ENCODE measurements around the gene AGBL2. TPM values are rescaled to one million over a fixed set of nuclear protein-coding genes. Genes with fewer than 3 reads are reported as not detected.
A peak's percentile ranks its signal among the peaks of the same experiment; 100 is the strongest.
"Not testable (repeated sequence)": the region's sequence is repeated elsewhere in the genome, so short reads cannot be mapped to it uniquely, and the experiment has no call there.

The AGBL2 gene
- total RNA-seq, 4 donors from 2014 or later = 3.3 to 13.5 (median 8.0) TPM

GRCh38 chr11:47705721-47706120, 9.4 kb downstream of the AGBL2 start:
- intact Hi-C loops (cut with DNase I; ENCODE audit: low total_unique reads) = no loop called here
- 69 to 80% methylated on average over 1 of the region's 1 CpG for WGBS, 2 donors (ENCODE audit: low coverage in 1 of 2)
- in situ Hi-C loops (cut with MboI; ENCODE audit: low pct_ligation_motif_present in 1 of 4, low pct_unique_long_range_greater_than_20kb in 1 of 4, low sequenced_read_pairs in 3 of 4) = no loop called here

GRCh38 chr11:47691979-47692378, 23.2 kb downstream of the AGBL2 start:
- H3K36me3 ChIP-seq = no peaks in the 10 kb centered on the region
- no peaks in the 10 kb centered on the region for H3K9me3 ChIP-seq
- no peaks in the 10 kb centered on the region for H3K27me3 ChIP-seq
- no peak for TF ChIP-seq POLR2A (IDR thresholded peaks at IDR 0.05)
- no peak overlapping the region for H3K27ac ChIP-seq
- DNase-seq = no peak
- intact Hi-C loops (cut with DNase I; ENCODE audit: low total_unique reads) = no loop called here
- in situ Hi-C loops (cut with MboI; ENCODE audit: low pct_ligation_motif_present in 1 of 4, low pct_unique_long_range_greater_than_20kb in 1 of 4, low sequenced_read_pairs in 3 of 4) = no loop called here
- no peak overlapping the region for H3K4me3 ChIP-seq
- WGBS, 2 donors (ENCODE audit: low coverage in 1 of 2) = 63 to 78% methylated on average over 2 of the region's 2 CpGs
- peaks cover 0 to 12% (median 1%) of the 10 kb centered on the region in 4 donors for H3K4me1 ChIP-seq

More at GRCh38 chr11:47705721-47706120, 9.4 kb downstream of the AGBL2 start:
- Histone ChIP-seq H3K4me3 (no peak overlapping the region), H3K27ac (no peak overlapping the region), H3K4me1 (no peaks in the 10 kb centered on the region), H3K27me3 (no peaks in the 10 kb centered on the region), H3K9me3 (no peaks in the 10 kb centered on the region), H3K36me3 (no peaks in the 10 kb centered on the region)
- TF ChIP-seq CTCF (IDR thresholded peaks at IDR 0.05) (no peak), POLR2AphosphoS5 (IDR thresholded peaks at IDR 0.05) (no peak), POLR2A (IDR thresholded peaks at IDR 0.05) (no peak), EP300 (IDR thresholded peaks at IDR 0.05; ENCODE audit: low read depth) (no peak)
- no peak for DNase-seq

GRCh38 chr11:47689480-47689879, 25.7 kb downstream of the AGBL2 start:
- DNase-seq = no peak
- TF ChIP-seq CTCF (IDR thresholded peaks at IDR 0.05) (no peak), POLR2A (IDR thresholded peaks at IDR 0.05) (no peak), POLR2AphosphoS5 (IDR thresholded peaks at IDR 0.05) (no peak), EP300 (IDR thresholded peaks at IDR 0.05; ENCODE audit: low read depth) (no peak)
- intact Hi-C loops (cut with DNase I; ENCODE audit: low total_unique reads) = no loop called here
- 65 to 68% methylated on average over 4 to 5 of the region's 5 CpGs for WGBS, 2 donors (ENCODE audit: low coverage in 1 of 2)
- Histone ChIP-seq H3K4me1 (peaks cover 0 to 12% (median 1%) of the 10 kb centered on the region in 4 donors), H3K36me3 (no peaks in the 10 kb centered on the region), H3K9me3 (no peaks in the 10 kb centered on the region), H3K27ac (peak overlapping the region; percentile 6 to 72 (median 62)), H3K4me3 (no peak overlapping the region), H3K27me3 (no peaks in the 10 kb centered on the region)
- in situ Hi-C loops (cut with MboI; ENCODE audit: low pct_ligation_motif_present in 1 of 4, low pct_unique_long_range_greater_than_20kb in 1 of 4, low sequenced_read_pairs in 3 of 4) = no loop called here

DNA sequence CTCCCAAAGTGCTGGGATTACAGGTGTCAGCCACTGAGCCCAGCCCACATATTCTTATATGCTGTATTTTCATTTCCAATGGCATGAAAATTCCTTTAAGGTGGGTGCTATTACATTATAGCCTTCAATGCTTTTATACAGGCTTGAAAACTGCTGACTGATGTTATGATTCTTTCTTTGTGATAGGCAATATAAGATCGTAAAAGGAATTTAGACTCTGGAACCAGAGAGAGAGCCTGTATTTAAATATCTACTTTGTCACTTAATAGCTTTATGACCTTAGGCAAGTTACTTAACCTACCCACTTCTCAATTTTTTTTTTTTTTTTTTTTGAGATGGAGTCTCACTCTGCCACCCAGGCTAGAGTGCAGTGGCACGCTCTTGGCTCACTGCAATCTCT, 26.2 kb downstream of the AGBL2 start:
- Histone ChIP-seq H3K9me3 (no peaks in the 10 kb centered on the region), H3K27ac (peak overlapping the region; percentile 59 to 79 (median 72)), H3K27me3 (no peaks in the 10 kb centered on the region), H3K4me1 (peaks cover 0 to 12% (median 1%) of the 10 kb centered on the region in 4 donors), H3K4me3 (no peak overlapping the region), H3K36me3 (no peaks in the 10 kb centered on the region)
- TF ChIP-seq EP300 (IDR thresholded peaks at IDR 0.05; ENCODE audit: low read depth) = no peak
- peak in 1 of 3 donors; percentile 19 for TF ChIP-seq POLR2AphosphoS5 (IDR thresholded peaks at IDR 0.05)
- in situ Hi-C loops (cut with MboI; ENCODE audit: low pct_ligation_motif_present in 1 of 4, low pct_unique_long_range_greater_than_20kb in 1 of 4, low sequenced_read_pairs in 3 of 4) (no loop called here), intact Hi-C loops (cut with DNase I; ENCODE audit: low total_unique reads) (no loop called here)
- WGBS, 2 donors (ENCODE audit: low coverage in 1 of 2) = 55 to 71% methylated on average over 2 of the region's 2 CpGs
- DNase-seq = peak; percentile 13

DNA sequence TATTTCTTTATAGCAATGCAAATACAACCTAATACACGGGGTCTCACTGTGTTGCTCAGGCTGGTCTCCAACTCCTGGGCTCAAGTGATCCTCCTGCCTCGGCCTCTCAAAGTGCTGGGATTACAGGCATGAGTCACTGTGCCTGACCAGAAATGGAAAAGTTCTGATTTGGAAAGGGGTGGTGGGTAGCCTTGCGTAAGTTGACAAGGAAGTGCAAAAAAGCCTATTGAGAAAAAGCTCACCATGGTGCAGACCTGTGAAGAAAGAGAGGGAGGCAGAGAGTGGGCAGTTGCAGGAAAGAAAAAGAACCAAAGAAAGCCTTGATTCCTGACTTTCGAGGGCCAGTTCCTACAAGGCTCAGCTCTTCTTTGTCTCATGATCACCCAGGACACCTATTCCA, 27.1 kb downstream of the AGBL2 start:
- TF ChIP-seq POLR2AphosphoS5 (IDR thresholded peaks at IDR 0.05) (no peak), POLR2A (IDR thresholded peaks at IDR 0.05) (no peak), EP300 (IDR thresholded peaks at IDR 0.05; ENCODE audit: low read depth) (no peak), CTCF (IDR thresholded peaks at IDR 0.05) (no peak)
- Histone ChIP-seq H3K4me3 (no peak overlapping the region), H3K4me1 (peaks cover 0 to 12% (median 1%) of the 10 kb centered on the region in 4 donors), H3K9me3 (no peaks in the 10 kb centered on the region), H3K27ac (peak overlapping the region in 3 of 4 donors; percentile 72 to 79 (median 72)), H3K27me3 (no peaks in the 10 kb centered on the region), H3K36me3 (no peaks in the 10 kb centered on the region)
- DNase-seq = no peak
- WGBS, 2 donors (ENCODE audit: low coverage in 1 of 2) = 58 to 81% methylated on average over 1 to 4 of the region's 4 CpGs
- in situ Hi-C loops (cut with MboI; ENCODE audit: low pct_ligation_motif_present in 1 of 4, low pct_unique_long_range_greater_than_20kb in 1 of 4, low sequenced_read_pairs in 3 of 4) = no loop called here
- intact Hi-C loops (cut with DNase I; ENCODE audit: low total_unique reads) = no loop called here

DNA sequence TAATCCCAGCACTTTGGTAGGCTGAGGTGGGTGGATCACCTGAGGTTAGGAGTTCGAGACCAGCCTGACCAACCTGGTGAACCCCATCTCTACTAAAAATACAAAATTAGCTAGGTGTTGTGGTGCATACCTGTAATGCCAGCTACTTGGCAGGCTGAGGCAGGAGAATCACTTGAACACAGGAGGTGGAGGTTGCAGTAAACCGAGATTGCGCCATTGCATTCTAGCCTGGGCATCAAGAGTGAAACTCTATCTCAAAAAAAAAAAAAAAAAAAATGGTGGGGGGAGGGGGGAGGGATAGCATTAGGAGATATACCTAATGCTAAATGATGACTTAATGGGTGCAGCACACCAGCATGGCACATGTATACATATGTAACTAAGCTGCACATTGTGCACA, 28.5 kb downstream of the AGBL2 start:
- in situ Hi-C loops (cut with MboI; ENCODE audit: low pct_ligation_motif_present in 1 of 4, low pct_unique_long_range_greater_than_20kb in 1 of 4, low sequenced_read_pairs in 3 of 4); H3K9me3 ChIP-seq; intact Hi-C loops (cut with DNase I; ENCODE audit: low total_unique reads); H3K36me3 ChIP-seq; H3K4me3 ChIP-seq; DNase-seq; H3K27ac ChIP-seq; H3K27me3 ChIP-seq: not testable (repeated sequence)
- H3K4me1 ChIP-seq = peaks cover 0 to 24% (median 6%) of the 10 kb centered on the region in 4 donors
- WGBS, 2 donors (ENCODE audit: low coverage in 1 of 2) = 96 to 100% methylated on average over 1 to 3 of the region's 3 CpGs
